Tibial artery (tissue), 4 donors: ENCODE data around the gene CAMKK2.
A peak's percentile ranks its signal among the peaks of the same experiment; 100 is the strongest.
"Not testable (repeated sequence)": the region's sequence is repeated elsewhere in the genome, so short reads cannot be mapped to it uniquely, and the experiment has no call there.

Experiments
- DNase-seq, 2 donors: peaks; one replicate each; pipeline ENCODE4 v3.0.0-alpha.2; 2019
- H3K27ac ChIP-seq, 2 donors: fragments of 200-600 bp; sonication (generic) in 1 of 2; 1 replicate in 1 of 2; 2 replicates in 1 of 2; pipeline ENCODE4 v1.5.1; 2018 to 2019; ENCODE audit warnings: mild to moderate bottlenecking in 1 of 2
- H3K27me3 ChIP-seq, 2 donors: fragments of 200-600 bp; sonication (generic) in 1 of 2; one replicate each; pipeline versions ENCODE4 v1.5.1 to v1.6.0; 2016 to 2019
- H3K36me3 ChIP-seq, 3 donors: fragments of 200-600 bp; sonication (generic) in 2 of 3; one replicate each; pipeline ENCODE4 v1.5.1; 2016 to 2019; ENCODE audit warnings: mild to moderate bottlenecking in 2 of 3
- H3K4me1 ChIP-seq, 4 donors: fragments of 200-600 bp; sonication (generic) in 2 of 4; 1 replicate in 3 of 4; 2 replicates in 1 of 4; pipeline ENCODE4 v1.5.1; 2016 to 2019
- H3K4me3 ChIP-seq, 2 donors: fragments of 200-600 bp; sonication (generic) in 1 of 2; 1 replicate in 1 of 2; 2 replicates in 1 of 2; pipeline ENCODE4 v1.5.1; 2018 to 2019; ENCODE audit warnings: mild to moderate bottlenecking in 2 of 2
- H3K9me3 ChIP-seq, 3 donors: fragments of 200-600 bp; sonication (generic) in 1 of 3; one replicate each; pipeline ENCODE4 v1.5.1; 2016 to 2019
- intact Hi-C: fragments of 100-400 bp; cut with DNase I; formaldehyde crosslinking; loops from one replicate; pipeline ENCODE4 v1.15.0; 2023; ENCODE audit warnings: low total_unique reads
- TF ChIP-seq, protein P1 (sequence below), 2 experiments: fragments of 200-600 bp in 1 of 2; fragments of 450-650 bp in 1 of 2; IDR thresholded peaks; one replicate each; pipeline ENCODE4 v1.5.1; 2017 to 2019; ENCODE audit warnings: antibody characterized with exemption in 2 of 2, mild to moderate bottlenecking in 1 of 2, moderate library complexity in 1 of 2

Gene CAMKK2

DNA sequence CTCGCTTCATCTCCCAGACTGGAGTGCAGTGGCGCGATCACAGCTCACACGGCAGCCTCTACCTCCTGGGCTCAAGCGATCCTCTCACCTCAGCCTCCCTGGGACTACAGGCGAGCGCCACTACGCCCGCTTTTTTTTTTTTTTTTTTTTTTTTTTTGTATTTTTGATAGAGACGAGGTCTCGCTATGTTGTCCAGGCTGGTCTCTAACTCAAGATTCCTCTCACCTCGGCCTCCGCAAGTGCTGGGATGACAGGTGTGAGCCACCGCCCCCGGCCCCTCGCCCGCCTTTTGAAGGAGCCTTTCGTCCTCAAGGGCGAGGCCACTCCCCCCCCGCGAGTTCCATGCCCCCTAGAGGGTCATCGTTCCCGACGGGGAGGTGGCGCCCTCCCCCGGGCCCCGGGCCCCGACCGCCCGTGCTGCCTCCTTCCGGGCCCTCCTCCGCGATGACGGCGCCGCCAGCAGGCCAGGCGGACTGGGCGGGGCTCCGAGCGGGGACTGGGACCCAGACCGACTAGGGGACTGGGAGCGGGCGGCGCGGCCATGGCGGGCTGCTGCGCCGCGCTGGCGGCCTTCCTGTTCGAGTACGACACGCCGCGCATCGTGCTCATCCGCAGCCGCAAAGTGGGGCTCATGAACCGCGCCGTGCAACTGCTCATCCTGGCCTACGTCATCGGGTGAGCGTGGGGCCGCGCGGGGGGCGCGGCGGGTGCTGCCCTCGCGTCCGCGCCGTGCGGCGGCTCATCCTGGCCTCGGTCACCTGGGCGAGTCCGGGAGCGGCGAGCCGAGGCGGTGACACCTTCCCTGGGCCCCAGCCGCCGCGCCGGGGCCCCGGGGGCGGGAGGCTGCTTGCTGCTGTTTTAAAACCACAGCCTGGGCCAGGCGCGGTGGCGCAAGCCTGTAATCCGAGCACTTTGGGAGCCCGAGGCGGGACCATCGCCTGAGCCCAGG lies 86.6 kb downstream of the CAMKK2 start, which contains the start of gene P2RX4:
Gene P2RX4, plus strand, starts transcription at position 506 of the 949 bp plus-strand sequence. Its CDS starts 36 bp downstream, at position 542.
- intact Hi-C loops, result no loop called here
- Histone ChIP-seq H3K36me3 (no peaks in the 10 kb centered on the region), H3K4me1 (peaks cover 0 to 18% (median 15%) of the 10 kb centered on the region in 4 donors), H3K4me3 (peak within 1 kb of the TSS; percentile 68 to 71), H3K9me3 (no peaks in the 10 kb centered on the region), H3K27ac (peak within 1 kb of the TSS; percentile 80 to 89), H3K27me3 (no peaks in the 10 kb centered on the region)
- TF ChIP-seq, protein P1, sequence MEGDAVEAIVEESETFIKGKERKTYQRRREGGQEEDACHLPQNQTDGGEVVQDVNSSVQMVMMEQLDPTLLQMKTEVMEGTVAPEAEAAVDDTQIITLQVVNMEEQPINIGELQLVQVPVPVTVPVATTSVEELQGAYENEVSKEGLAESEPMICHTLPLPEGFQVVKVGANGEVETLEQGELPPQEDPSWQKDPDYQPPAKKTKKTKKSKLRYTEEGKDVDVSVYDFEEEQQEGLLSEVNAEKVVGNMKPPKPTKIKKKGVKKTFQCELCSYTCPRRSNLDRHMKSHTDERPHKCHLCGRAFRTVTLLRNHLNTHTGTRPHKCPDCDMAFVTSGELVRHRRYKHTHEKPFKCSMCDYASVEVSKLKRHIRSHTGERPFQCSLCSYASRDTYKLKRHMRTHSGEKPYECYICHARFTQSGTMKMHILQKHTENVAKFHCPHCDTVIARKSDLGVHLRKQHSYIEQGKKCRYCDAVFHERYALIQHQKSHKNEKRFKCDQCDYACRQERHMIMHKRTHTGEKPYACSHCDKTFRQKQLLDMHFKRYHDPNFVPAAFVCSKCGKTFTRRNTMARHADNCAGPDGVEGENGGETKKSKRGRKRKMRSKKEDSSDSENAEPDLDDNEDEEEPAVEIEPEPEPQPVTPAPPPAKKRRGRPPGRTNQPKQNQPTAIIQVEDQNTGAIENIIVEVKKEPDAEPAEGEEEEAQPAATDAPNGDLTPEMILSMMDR (IDR thresholded peaks at IDR 0.05), result peak in 1 of 2 experiments; percentile 11
- DNase-seq, result peak; percentile 80 to 91

DNA sequence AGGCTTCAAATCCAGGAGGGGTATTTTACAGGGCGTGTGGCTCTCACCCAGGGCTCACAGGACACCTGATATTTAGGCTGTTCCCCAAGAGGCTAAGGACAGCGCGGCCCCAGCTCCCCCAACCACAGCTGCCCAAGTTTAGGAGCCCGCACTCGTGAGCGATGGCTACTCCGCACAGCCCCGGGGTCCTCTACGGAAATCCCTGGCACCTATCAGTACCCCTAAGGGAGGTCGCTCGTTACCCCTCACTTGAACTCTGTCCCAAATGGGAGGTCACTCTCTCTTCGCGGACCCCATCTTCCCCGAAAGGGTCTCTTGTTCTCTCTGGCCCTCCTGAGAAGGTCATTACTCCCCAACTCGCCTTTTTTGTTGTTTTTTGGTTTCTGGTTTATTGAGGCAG lies 87.3 kb downstream of the CAMKK2 start:
- TF ChIP-seq, protein P1 (IDR thresholded peaks at IDR 0.05), result no peak

DNA sequence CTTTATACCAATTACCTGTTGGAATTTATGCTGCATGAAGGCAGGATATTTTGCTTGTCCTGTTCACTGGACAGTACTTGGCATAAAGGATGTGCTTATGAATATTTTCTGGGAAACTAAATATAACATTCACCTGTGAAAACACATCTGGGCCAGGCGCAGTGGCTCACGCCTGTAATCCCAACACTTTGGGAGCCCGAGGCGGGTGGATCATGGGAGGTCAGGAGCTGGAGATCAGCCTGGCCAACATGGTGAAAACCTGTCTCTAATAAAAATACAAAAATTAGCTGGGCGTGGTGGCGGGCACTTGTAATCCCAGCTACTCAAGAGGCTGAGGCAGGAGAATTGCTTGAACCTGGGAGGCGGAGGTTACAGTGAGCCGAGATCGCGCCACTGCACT lies 87.9 kb downstream of the CAMKK2 start:
- H3K4me1 ChIP-seq, result peaks cover 0 to 14% (median 11%) of the 10 kb centered on the region in 4 donors
- H3K4me3 ChIP-seq, H3K27ac ChIP-seq, H3K9me3 ChIP-seq, H3K27me3 ChIP-seq, DNase-seq, intact Hi-C loops, H3K36me3 ChIP-seq: not testable (repeated sequence)

More for the DNA sequence above, 87.3 kb downstream of the CAMKK2 start:
- Histone ChIP-seq H3K9me3 (no peaks in the 10 kb centered on the region), H3K27ac (peak overlapping the region; percentile 80 to 89), H3K4me3 (peak overlapping the region; percentile 68 to 71), H3K36me3 (no peaks in the 10 kb centered on the region), H3K4me1 (peaks cover 0 to 14% (median 11%) of the 10 kb centered on the region in 4 donors), H3K27me3 (no peaks in the 10 kb centered on the region)
- no peak for DNase-seq
- intact Hi-C loops, result no loop called here

DNA sequence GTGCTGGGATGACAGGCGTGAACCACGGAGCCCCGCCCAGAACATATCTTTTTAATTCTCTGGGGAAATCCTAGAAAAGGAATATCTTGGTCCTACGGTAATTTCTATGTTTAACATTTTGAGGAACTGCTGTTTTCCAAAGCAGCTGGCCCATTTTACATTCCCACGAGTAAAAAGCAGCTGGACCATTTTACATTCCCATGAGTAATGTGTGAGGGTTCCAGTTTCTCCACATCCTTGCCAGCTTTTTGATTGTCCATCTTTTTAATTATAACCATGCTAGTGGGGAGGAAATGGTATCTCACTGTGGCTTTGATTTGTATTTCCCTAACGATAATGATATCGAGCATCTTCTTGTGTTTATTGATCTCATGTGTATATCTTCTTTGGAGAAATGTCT lies 91.0 kb downstream of the CAMKK2 start:
- intact Hi-C loops, result no loop called here
- no peak for DNase-seq
- peaks cover 0 to 2% (median under 1%) of the 10 kb centered on the region in 4 donors for H3K4me1 ChIP-seq
- TF ChIP-seq, protein P1 (IDR thresholded peaks at IDR 0.05), result no peak
- H3K27me3 ChIP-seq, result no peaks in the 10 kb centered on the region
- no peaks in the 10 kb centered on the region for H3K36me3 ChIP-seq
- no peaks in the 10 kb centered on the region for H3K9me3 ChIP-seq
- H3K4me3 ChIP-seq, result no peak overlapping the region
- H3K27ac ChIP-seq, result no peak overlapping the region

GRCh38 chr12:121203482-121203881 lies 93.0 kb downstream of the CAMKK2 start:
- Histone ChIP-seq H3K36me3 (no peaks in the 10 kb centered on the region), H3K27me3 (no peaks in the 10 kb centered on the region), H3K4me1 (no peaks in the 10 kb centered on the region), H3K9me3 (no peaks in the 10 kb centered on the region), H3K27ac (no peak overlapping the region), H3K4me3 (no peak overlapping the region)
- intact Hi-C loops, result no loop called here
- no peak for DNase-seq
- TF ChIP-seq, protein P1 (IDR thresholded peaks at IDR 0.05), result no peak
